ENCODE data around the gene ZNF410.

DNA sequence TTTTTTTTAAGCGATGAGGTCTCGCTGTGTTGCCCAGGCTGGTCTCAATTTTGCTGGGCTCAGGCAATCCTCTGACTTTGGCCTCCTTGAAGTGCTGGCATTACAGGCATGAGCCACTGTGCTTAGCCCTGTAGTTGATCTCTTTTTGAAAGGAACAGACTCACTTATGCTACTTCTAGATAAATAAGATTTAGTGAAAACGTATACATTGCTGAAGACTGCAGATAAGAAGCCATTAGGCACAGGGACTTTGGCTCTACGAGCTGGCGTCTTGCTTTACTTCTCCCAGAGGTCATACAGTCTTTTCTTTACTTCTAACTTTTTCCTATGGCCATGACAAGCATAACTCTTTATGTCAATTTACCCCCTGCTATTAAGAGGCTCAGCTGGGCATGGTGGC, 25.6 kb upstream of the ZNF410 start:
- TF ChIP-seq, protein P1, sequence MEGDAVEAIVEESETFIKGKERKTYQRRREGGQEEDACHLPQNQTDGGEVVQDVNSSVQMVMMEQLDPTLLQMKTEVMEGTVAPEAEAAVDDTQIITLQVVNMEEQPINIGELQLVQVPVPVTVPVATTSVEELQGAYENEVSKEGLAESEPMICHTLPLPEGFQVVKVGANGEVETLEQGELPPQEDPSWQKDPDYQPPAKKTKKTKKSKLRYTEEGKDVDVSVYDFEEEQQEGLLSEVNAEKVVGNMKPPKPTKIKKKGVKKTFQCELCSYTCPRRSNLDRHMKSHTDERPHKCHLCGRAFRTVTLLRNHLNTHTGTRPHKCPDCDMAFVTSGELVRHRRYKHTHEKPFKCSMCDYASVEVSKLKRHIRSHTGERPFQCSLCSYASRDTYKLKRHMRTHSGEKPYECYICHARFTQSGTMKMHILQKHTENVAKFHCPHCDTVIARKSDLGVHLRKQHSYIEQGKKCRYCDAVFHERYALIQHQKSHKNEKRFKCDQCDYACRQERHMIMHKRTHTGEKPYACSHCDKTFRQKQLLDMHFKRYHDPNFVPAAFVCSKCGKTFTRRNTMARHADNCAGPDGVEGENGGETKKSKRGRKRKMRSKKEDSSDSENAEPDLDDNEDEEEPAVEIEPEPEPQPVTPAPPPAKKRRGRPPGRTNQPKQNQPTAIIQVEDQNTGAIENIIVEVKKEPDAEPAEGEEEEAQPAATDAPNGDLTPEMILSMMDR (IDR thresholded peaks at IDR 0.05; ENCODE audit: borderline replicate concordance, extremely low read depth, low read length, poor library complexity, severe bottlenecking): no peak
- TF ChIP-seq EZH2 (IDR thresholded peaks at IDR 0.05; ENCODE audit: borderline replicate concordance, low read depth, low read length, severe bottlenecking): no peak

Data from DND-41 (cell line).